SK-N-MC (cell line): Measurements from ENCODE around the gene ATOSB.

ENCODE experiments used
- EZH2 ChIP-seq: fragments of 200-600 bp; sonication (generic); IDR thresholded peaks from one replicate; pipeline ENCODE4 v1.6.1; 2017; ENCODE audit warnings: antibody characterized with exemption
- FOXP2 ChIP-seq: optimal IDR thresholded peaks from 2 replicates; pipeline ENCODE3; 2011; ENCODE audit warnings: mild to moderate bottlenecking, moderate library complexity; ENCODE audit not compliant: insufficient read depth; ENCODE audit errors: extremely low read length, control extremely low read depth
- POLR2AphosphoS5 ChIP-seq: IDR thresholded peaks from 2 replicates; pipeline ENCODE4 v1.6.1; 2012; ENCODE audit warnings: mild to moderate bottlenecking, low read depth, low read length, borderline replicate concordance

- no peak for TF ChIP-seq POLR2AphosphoS5
- TF ChIP-seq EZH2: no peak
- no peak for TF ChIP-seq FOXP2
These were observed 40.9 kb downstream of the ATOSB start for GRCh38 chr9:35074791-35075190.
